ENCODE measurements around the gene RC3H1. TPM values are rescaled to one million over a fixed set of nuclear protein-coding genes. Genes with fewer than 3 reads are reported as not detected.

Gene RC3H1
- total and polyA plus RNA-seq, 2 of the 8 experiments (the other 6 are each of a cell fraction or from before 2014, with no cell fraction given): 7.4 to 32.2 TPM

GRCh38 chr1:174051956-174052355 lies 29.8 kb upstream of the RC3H1 start (continued):
- TF ChIP-seq CHD7 (IDR thresholded peaks at IDR 0.05; ENCODE audit: insufficient replicate concordance, low read length) (no peak), CBX8 (IDR thresholded peaks at IDR 0.05; ENCODE audit: borderline replicate concordance, low read depth, low read length) (no peak), SIX5 (IDR thresholded peaks at IDR 0.05; ENCODE audit: low read depth, low read length) (no peak), KDM1A (IDR thresholded peaks at IDR 0.05; ENCODE audit: borderline replicate concordance, low read length) (no peak), CTCF (IDR thresholded peaks at IDR 0.05; ENCODE audit: control extremely low read depth in 1 of 3, insufficient read depth in 1 of 3, low read depth in 1 of 3, low read length in 3 of 3) (no peak), EP300 (IDR thresholded peaks at IDR 0.05; ENCODE audit: borderline replicate concordance in 1 of 2, low read depth in 2 of 2, low read length in 2 of 2) (no peak), KDM4A (IDR thresholded peaks at IDR 0.05; ENCODE audit: low read depth, low read length, severe bottlenecking) (no peak), BACH1 (IDR thresholded peaks at IDR 0.05; ENCODE audit: low read length) (no peak)

All from H1 (cell line).